ENCODE results near the gene NSMF.

NSMF gene

GRCh38 chr9:137478613-137478961 lies 19.5 kb upstream of the NSMF start:
- Histone ChIP-seq H3K9ac (ENCODE audit: low read length) (no peak overlapping the region), H3K36me3 (replicated peaks; ENCODE audit: low read depth, low read length) (no peaks in the 10 kb centered on the region), H3K27ac (ENCODE audit: low read length) (no peak overlapping the region), H3K4me2 (ENCODE audit: low read length) (no peak overlapping the region), H4K20me1 (ENCODE audit: insufficient read depth, low read length) (no peaks in the 10 kb centered on the region), H3K27me3 (ENCODE audit: low read depth, low read length) (no peaks in the 10 kb centered on the region), H3K79me2 (ENCODE audit: low read length) (no peaks in the 10 kb centered on the region), H3K4me1 (ENCODE audit: low read length) (no peaks in the 10 kb centered on the region), H3K9me3 (ENCODE audit: insufficient read depth, low read length) (no peaks in the 10 kb centered on the region; the same call in 1 of the 2 replicates), H2AFZ (ENCODE audit: low read depth, low read length) (no peak overlapping the region), H3K4me3 (ENCODE audit: low read length) (no peak overlapping the region)
- TF ChIP-seq, protein P1, sequence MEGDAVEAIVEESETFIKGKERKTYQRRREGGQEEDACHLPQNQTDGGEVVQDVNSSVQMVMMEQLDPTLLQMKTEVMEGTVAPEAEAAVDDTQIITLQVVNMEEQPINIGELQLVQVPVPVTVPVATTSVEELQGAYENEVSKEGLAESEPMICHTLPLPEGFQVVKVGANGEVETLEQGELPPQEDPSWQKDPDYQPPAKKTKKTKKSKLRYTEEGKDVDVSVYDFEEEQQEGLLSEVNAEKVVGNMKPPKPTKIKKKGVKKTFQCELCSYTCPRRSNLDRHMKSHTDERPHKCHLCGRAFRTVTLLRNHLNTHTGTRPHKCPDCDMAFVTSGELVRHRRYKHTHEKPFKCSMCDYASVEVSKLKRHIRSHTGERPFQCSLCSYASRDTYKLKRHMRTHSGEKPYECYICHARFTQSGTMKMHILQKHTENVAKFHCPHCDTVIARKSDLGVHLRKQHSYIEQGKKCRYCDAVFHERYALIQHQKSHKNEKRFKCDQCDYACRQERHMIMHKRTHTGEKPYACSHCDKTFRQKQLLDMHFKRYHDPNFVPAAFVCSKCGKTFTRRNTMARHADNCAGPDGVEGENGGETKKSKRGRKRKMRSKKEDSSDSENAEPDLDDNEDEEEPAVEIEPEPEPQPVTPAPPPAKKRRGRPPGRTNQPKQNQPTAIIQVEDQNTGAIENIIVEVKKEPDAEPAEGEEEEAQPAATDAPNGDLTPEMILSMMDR (IDR thresholded peaks at IDR 0.05; ENCODE audit: low read depth, low read length), result no peak
- TF ChIP-seq EZH2phosphoT487 (IDR thresholded peaks at IDR 0.05; ENCODE audit: low read depth), result no peak

DNA sequence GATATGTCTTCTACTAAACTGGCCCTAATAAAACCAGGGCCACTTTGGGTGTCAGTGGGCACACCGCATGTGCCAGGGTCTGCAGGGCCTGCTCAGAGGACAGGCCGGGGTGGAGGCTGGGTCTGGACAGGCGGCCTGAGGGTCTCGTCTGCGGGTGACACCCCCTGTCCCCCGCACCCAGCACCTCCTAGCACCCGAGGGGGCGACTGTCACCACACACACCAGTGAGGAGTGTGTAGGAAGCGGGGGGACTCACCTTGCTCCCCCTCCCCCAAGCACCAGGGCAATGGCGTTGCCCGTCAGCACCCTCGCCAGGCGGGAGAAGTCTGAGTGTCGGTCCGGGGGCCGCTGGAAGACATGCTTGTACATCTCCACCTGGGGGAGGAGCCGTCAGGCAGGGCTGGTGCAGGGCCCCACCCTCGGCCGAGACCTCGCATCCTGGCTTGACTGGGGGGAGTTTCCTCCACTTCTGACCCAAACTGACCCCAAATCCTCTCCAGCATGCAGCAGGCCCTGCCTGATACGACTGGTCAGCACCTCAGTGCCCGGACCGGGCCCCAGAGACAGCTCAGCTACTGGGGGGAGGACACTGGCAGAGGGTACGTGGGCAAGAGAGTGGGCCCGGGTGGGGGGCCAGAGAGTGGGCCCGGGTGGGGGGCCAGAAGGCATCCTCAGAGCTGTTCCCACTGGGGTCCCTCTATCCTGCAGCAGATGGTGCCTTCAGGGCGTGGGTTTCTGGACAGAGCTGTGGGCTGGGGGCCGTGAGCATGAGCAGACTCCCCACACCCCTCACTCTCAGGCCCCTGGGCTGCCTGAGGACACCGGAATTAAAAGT lies 18.9 kb upstream of the NSMF start:
- no peak overlapping the region for H2AFZ ChIP-seq (ENCODE audit: low read depth, low read length)
- H3K4me1 ChIP-seq (ENCODE audit: low read length), result no peaks in the 10 kb centered on the region
- TF ChIP-seq, protein P1 (IDR thresholded peaks at IDR 0.05; ENCODE audit: low read depth, low read length), result no peak
- no peaks in the 10 kb centered on the region for H4K20me1 ChIP-seq (ENCODE audit: insufficient read depth, low read length)
- no peak overlapping the region for H3K27ac ChIP-seq (ENCODE audit: low read length)
- H3K4me3 ChIP-seq (ENCODE audit: low read length), result no peak overlapping the region
- no peak overlapping the region for H3K4me2 ChIP-seq (ENCODE audit: low read length)
- H3K27me3 ChIP-seq (ENCODE audit: low read depth, low read length), result no peaks in the 10 kb centered on the region
- H3K9me3 ChIP-seq (ENCODE audit: insufficient read depth, low read length), result no peaks in the 10 kb centered on the region; the same call in 1 of the 2 replicates
- H3K9ac ChIP-seq (ENCODE audit: low read length), result no peak overlapping the region
- no peaks in the 10 kb centered on the region for H3K36me3 ChIP-seq (replicated peaks; ENCODE audit: low read depth, low read length)
- H3K79me2 ChIP-seq (ENCODE audit: low read length), result no peaks in the 10 kb centered on the region

- H3K4me3 ChIP-seq (ENCODE audit: low read length), result no peak overlapping the region
- no peaks in the 10 kb centered on the region; the same call in 1 of the 2 replicates for H3K9me3 ChIP-seq (ENCODE audit: insufficient read depth, low read length)
- no peaks in the 10 kb centered on the region for H3K27me3 ChIP-seq (ENCODE audit: low read depth, low read length)
- TF ChIP-seq, protein P1 (IDR thresholded peaks at IDR 0.05; ENCODE audit: low read depth, low read length), result no peak
- TF ChIP-seq EZH2phosphoT487 (IDR thresholded peaks at IDR 0.05; ENCODE audit: low read depth), result no peak
- no peak overlapping the region for H3K4me2 ChIP-seq (ENCODE audit: low read length)
- no peaks in the 10 kb centered on the region for H3K4me1 ChIP-seq (ENCODE audit: low read length)
- no peaks in the 10 kb centered on the region for H3K36me3 ChIP-seq (replicated peaks; ENCODE audit: low read depth, low read length)
- no peaks in the 10 kb centered on the region for H3K79me2 ChIP-seq (ENCODE audit: low read length)
- no peak overlapping the region for H3K27ac ChIP-seq (ENCODE audit: low read length)
- H3K9ac ChIP-seq (ENCODE audit: low read length), result no peak overlapping the region
- H4K20me1 ChIP-seq (ENCODE audit: insufficient read depth, low read length), result no peaks in the 10 kb centered on the region
- no peak overlapping the region for H2AFZ ChIP-seq (ENCODE audit: low read depth, low read length)
Measured at GRCh38 chr9:137476856-137477255, 17.7 kb upstream of the NSMF start.

GRCh38 chr9:137475666-137476065 lies 16.5 kb upstream of the NSMF start:
- Histone ChIP-seq H3K4me2 (ENCODE audit: low read length) (no peak overlapping the region), H3K27me3 (ENCODE audit: low read depth, low read length) (no peaks in the 10 kb centered on the region), H4K20me1 (ENCODE audit: insufficient read depth, low read length) (no peaks in the 10 kb centered on the region), H2AFZ (ENCODE audit: low read depth, low read length) (no peak overlapping the region), H3K79me2 (ENCODE audit: low read length) (no peaks in the 10 kb centered on the region), H3K4me3 (ENCODE audit: low read length) (no peak overlapping the region), H3K9ac (ENCODE audit: low read length) (no peak overlapping the region), H3K27ac (ENCODE audit: low read length) (no peak overlapping the region), H3K36me3 (replicated peaks; ENCODE audit: low read depth, low read length) (no peaks in the 10 kb centered on the region), H3K4me1 (ENCODE audit: low read length) (no peaks in the 10 kb centered on the region), H3K9me3 (ENCODE audit: insufficient read depth, low read length) (no peaks in the 10 kb centered on the region; the same call in 1 of the 2 replicates)
- TF ChIP-seq, protein P1 (IDR thresholded peaks at IDR 0.05; ENCODE audit: low read depth, low read length), result no peak
- no peak for TF ChIP-seq EZH2phosphoT487 (IDR thresholded peaks at IDR 0.05; ENCODE audit: low read depth)
